ENCODE measurements around the gene SPAG17. TPM values are rescaled to one million over a fixed set of nuclear protein-coding genes. Genes with fewer than 3 reads are reported as not detected.

Gene SPAG17
- total and polyA plus RNA-seq, 2 of the 13 experiments (the other 11 are each of a cell fraction or from before 2014, with no cell fraction given): not detected

DNA sequence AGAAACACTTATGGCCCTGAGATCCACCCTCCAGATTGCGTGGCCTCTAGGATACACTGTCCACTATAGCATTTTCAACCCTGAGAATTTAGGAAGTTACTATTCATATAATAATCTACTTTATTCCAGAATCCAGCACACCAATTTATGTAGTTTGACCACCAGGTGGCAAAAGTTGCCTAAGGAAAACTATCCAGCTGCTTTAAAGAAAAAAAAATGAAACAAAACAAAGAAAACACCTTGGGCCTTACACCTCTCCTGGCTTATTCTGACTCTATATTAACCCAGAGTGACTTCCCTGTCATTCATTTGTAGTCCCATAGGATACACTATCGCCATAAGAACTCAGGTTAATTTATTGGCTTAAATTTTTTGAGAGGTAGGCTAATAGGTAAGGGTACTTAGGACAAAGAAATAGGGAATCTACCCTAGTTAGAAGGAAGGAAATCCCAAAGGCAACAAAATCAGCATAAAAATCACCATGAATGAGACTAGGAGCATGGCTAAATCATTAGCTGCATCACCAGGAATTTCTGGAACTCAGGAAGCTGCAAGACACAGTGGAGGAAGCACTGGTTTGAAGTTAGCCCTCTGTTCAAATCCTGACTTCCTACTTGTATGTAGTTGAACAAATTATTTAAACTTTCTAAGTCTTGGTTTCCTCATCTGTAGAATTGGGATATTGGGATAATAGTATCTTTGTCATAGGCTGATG is 107.5 kb downstream of the SPAG17 start:
- DNase-seq (ENCODE audit: low spot score) (peak; percentile 15), ATAC-seq (no peak; the same call in 2 of the 3 replicates), FAIRE-seq (no peak)
- in situ Hi-C loops (cut with HindIII; ENCODE audit: extremely low pct_ligation_motif_present, low pct_unique_long_range_greater_than_20kb) (no loop called here), intact Hi-C loops (cut with micrococcal nuclease; ENCODE audit: unreplicated experiment) (loop anchor here (1.0 to 2.0 kb wide), 2 partner anchors 73 to 169 kb away; no protein-coding TSS in a partner anchor)
- Histone ChIP-seq H3K36me3 (replicated peaks in 1 of 2; ENCODE audit: control insufficient read depth in 1 of 2, insufficient read depth in 2 of 2, low read length in 2 of 2) (no peaks in the 10 kb centered on the region), H3K4me3 (replicated peaks in 1 of 3; ENCODE audit: insufficient read depth in 1 of 3, low read depth in 2 of 3, low read length in 3 of 3) (no peak overlapping the region), H3K27ac (ENCODE audit: extremely low read length, insufficient read depth, low read length) (no peak overlapping the region), H4K20me1 (ENCODE audit: insufficient read depth, low read length) (no peaks in the 10 kb centered on the region), H3K27me3 (ENCODE audit: control insufficient read depth in 1 of 2, insufficient read depth in 2 of 2, low read length in 2 of 2) (no peaks in the 10 kb centered on the region), H3K79me2 (ENCODE audit: insufficient read depth, low read length) (no peaks in the 10 kb centered on the region), H3K4me2 (ENCODE audit: low read depth, low read length) (no peak overlapping the region), H3K9me3 (ENCODE audit: low read length) (no peaks in the 10 kb centered on the region), H2AFZ (ENCODE audit: low read length) (no peak overlapping the region), H3K9ac (ENCODE audit: insufficient read depth, low read depth, low read length) (no peak overlapping the region), H3K4me1 (ENCODE audit: insufficient read depth, low read length) (no peaks in the 10 kb centered on the region)
- BruUV-seq (replicated peaks): no TSS peak
- ChIA-PET POLR2A (no interaction called here), CTCF (ENCODE audit: low intra/inter-chr PET ratio, low total read pairs) (interaction anchor here (0.7 to 1.4 kb wide), 3 partner anchors 74 to 1290 kb away, joined by 3 to 4 read pairs (median 3); no protein-coding TSS in a partner anchor)
- peak; percentile 42 for TF ChIP-seq SMC3 (IDR thresholded peaks at IDR 0.05; ENCODE audit: low read length)
- peak; percentile 39; the same call in 1 of the 2 replicates for TF ChIP-seq CTCF (CRISPR knock-in tag; IDR thresholded peaks at IDR 0.05)
- TF ChIP-seq MEF2D (CRISPR knock-in tag; IDR thresholded peaks at IDR 0.05): no peak
- no peak for TF ChIP-seq MTF1 (CRISPR knock-in tag; IDR thresholded peaks at IDR 0.05)
- TF ChIP-seq, protein P1, sequence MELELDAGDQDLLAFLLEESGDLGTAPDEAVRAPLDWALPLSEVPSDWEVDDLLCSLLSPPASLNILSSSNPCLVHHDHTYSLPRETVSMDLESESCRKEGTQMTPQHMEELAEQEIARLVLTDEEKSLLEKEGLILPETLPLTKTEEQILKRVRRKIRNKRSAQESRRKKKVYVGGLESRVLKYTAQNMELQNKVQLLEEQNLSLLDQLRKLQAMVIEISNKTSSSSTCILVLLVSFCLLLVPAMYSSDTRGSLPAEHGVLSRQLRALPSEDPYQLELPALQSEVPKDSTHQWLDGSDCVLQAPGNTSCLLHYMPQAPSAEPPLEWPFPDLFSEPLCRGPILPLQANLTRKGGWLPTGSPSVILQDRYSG (CRISPR knock-in tag; IDR thresholded peaks at IDR 0.05): no peak
- peak; percentile 62 for TF ChIP-seq STAG1 (CRISPR knock-in tag; IDR thresholded peaks at IDR 0.05)
- no peak for TF ChIP-seq THAP11 (CRISPR knock-in tag; IDR thresholded peaks at IDR 0.05)
- 5% methylated on average over 2 of the region's 2 CpGs for WGBS (ENCODE audit: low lambda C conversion rate)
